HG03521 (cell line): Measurements from ENCODE around the gene POLR2L.

Experiments
- ATAC-seq: cut with Tn5 transposase; IDR thresholded peaks from one replicate; pipeline ENCODE4 v1.9.1; 2021; ENCODE audit warnings: mild to moderate bottlenecking, moderate library complexity; ENCODE audit not compliant: unreplicated experiment

Gene POLR2L

GRCh38 chr11:813456-814096, 28.8 kb downstream of the POLR2L start:
- no peak for ATAC-seq

DNA sequence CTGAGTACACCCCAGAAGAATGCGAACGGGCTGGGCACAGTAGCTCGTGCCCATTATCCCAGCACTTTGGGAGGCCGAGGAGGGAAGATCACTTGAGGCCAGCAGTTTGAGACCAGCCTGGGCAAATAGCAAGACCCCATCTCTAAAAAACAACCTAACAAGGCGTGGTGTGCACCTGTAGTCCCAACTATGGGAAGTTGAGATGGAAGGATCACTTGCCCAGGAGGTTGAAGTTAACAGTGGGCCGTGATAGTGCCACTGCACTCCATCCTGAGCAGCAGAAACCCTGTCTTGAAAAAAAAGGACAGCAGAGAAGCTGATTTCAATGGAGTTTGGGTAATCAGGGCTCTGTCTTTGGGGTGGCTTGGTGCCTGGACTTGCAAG, 29.3 kb downstream of the POLR2L start:
- no peak for ATAC-seq

DNA sequence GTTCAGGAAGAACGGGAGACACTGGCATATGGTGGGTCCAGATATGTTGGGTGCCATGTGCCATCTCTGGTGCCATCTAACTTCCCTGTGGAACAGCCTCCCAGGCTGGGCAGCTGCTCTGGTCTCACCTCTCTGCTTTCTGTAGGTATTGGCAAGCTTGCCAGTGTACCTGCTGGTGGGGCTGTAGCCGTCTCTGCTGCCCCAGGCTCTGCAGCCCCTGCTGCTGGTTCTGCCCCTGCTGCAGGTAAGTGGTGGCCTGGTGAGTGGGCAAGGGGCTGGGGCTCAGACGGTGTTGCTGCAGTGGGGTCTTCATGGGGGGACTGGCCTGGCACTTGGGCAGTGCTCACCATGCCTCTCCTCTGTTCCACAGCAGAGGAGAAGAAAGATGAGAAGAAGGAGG, 29.9 kb downstream of the POLR2L start:
- ATAC-seq = no peak

DNA sequence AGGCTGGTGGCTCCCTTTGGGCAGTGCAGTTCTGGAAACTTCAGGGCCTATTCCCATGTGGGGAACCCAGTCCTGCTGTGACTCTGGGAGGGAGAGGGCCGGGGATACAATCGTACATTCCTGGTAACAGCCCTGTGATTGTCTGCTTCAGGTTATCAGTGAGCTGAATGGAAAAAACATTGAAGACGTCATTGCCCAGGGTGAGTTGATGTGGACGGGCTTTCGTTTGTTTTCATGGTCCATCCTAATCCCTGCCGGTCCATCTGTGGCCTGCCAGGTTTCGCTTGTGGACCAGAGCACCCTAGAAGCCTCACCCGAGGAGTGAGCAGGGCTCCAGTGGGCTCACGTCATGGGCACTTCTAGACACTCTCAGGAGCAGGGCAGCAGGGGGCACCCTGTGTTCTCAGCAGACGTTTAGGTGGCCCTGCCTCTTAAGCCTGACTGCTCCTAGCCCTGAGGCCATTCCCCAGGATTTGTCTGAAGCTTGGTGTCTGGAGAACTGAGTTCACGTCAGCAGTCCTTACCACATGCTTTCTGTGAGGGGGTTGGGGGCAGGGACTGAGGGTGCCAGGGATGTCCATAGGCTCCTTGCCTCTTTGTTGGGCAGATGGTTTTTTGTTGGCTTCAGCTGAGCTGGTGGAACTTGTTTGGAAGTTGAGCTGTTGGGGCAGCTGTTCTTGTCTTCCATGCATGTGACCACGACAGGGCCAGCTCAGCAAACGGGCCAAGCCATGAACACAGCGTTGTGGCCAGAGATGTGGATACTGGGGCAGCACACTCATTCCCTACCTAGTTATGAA, 30.7 kb downstream of the POLR2L start:
- no peak for ATAC-seq

GRCh38 chr11:810040-810567, 32.2 kb downstream of the POLR2L start:
- ATAC-seq = no peak

DNA sequence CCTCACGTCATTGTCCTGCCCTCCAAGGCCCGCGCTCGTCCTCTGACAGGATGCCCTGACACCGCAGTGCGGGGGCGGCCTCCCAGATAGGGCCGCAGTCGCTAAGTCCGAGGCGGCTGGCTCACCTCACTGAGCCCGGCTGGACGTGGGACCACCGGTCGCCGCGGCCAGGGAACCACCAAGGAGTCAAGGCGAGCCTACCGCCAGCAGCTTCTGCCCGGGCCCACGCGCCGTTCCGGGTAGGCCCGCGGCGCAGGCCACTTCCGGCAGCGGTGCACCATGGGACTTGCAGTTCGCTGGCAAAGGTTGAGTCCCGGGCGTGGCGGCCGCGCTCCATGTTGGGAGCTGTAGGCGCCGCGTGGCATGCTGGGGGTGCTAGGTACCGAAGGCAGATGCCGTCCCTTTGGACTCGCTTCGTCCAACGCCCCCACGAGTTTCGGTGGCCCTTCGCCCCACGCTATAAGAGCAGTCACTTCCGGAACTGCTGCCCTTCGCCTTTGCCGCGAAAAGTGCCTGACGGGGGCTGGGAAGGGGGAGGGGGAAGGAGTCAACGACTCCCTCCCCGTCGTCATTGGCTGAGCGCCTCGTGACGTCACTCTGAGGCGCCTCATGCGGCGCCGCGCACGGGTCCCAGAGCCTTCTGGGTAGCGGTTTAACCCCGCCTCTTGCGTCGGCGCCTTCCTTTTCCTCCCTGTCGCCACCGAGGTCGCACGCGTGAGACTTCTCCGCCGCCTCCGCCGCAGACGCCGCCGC, 32.9 kb downstream of the POLR2L start, which contains the start of gene RPLP2:
Gene RPLP2, plus strand, starts transcription at position 681 of the 753 bp plus-strand sequence. CDS start 268 bp downstream, outside the sequence.
- peak; percentile 66 for ATAC-seq

DNA sequence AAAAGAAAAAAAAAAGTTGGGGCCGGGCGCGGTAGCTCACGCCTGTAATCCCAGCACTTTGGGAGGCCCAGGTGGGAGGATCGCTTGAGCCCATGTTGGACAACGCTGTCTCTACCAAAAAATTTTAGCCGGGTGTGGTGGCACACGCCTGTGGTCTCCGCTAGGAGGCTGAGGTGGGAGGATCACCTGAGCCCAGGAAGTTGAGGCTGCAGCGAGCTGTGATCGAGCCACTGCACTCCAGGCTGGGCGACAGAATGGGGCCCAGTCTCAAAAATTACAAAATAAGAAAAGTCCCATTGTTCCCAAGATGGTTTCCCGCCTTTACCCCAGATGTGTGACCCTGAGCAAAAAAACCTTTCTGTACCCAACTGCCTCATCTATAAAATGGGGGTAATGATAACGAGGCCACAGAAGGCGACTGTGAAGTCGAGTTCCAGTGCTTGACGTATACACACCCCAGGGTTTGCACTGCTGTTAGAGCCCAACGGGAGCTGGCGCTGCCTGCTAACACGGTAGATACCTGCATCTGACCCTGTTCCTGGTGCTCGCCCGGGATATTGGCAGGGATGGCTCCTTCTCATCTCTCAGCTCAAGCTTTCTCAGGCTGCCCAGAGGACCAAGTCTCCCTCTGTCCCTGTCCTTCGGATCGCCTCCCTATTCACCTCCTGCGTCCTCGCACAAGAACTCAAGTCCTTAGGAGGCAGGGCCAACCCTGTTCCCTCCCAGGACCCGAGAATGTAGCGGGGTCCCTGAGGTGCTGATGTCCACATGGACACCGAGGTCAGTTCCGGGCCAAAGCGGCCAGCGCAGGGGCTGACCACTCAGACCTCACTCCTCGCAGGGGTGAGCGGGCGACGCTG, 33.7 kb downstream of the POLR2L start:
- no peak for ATAC-seq

DNA sequence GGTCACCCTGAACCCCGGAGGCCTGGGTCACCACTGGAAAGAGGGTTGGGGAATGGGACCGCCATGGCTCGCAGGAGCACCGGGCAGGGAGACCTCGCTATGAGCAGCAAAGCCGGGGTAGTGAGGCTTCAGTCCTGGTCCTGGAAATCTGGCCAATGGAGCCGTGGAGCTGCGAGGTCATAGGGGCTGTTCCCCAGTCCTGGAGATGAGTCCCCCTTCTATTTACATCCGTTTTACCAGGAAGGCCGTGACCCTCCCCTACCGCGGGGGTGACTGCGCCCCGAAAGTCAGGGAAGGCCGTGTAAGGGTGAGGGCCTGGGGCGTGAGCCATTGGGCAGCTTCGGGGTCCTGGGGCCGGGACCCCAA, 37.7 kb downstream of the POLR2L start:
- no peak for ATAC-seq

- no peak for ATAC-seq
Measured at GRCh38 chr11:803770-804598, 38.3 kb downstream of the POLR2L start.

- ATAC-seq = no peak
Measured at GRCh38 chr11:803467-803742, 38.9 kb downstream of the POLR2L start.

GRCh38 chr11:802693-803466, 39.4 kb downstream of the POLR2L start:
- no peak for ATAC-seq

DNA sequence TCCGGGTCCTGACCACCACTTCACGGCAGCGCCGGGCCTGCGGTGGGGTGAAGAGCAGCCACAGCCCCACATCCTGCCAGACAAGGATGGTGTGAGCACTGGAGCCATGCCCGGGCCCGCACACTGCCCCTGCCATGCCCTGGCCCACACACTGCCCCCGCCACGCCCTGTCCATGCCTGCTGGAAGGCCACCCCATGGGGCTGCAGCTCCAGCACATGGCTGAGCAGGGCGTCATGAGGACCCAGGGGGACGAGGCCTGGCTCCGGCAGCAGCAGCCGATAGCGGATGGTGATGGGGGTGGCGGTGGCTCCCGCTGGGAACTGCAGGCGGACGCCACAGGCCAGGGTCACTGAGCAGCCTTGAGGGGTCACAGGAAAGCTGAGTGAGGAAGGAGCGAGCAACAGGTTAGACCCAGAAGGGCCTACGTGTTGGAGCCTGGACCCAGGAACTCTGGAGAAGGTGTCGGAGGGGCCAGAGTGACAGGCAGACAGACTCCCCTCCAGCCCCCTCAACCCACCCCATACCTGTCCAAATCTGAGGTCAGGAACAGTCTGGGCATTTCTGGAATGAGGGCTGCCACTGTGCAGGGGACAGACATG, 40.2 kb downstream of the POLR2L start:
- ATAC-seq = no peak

DNA sequence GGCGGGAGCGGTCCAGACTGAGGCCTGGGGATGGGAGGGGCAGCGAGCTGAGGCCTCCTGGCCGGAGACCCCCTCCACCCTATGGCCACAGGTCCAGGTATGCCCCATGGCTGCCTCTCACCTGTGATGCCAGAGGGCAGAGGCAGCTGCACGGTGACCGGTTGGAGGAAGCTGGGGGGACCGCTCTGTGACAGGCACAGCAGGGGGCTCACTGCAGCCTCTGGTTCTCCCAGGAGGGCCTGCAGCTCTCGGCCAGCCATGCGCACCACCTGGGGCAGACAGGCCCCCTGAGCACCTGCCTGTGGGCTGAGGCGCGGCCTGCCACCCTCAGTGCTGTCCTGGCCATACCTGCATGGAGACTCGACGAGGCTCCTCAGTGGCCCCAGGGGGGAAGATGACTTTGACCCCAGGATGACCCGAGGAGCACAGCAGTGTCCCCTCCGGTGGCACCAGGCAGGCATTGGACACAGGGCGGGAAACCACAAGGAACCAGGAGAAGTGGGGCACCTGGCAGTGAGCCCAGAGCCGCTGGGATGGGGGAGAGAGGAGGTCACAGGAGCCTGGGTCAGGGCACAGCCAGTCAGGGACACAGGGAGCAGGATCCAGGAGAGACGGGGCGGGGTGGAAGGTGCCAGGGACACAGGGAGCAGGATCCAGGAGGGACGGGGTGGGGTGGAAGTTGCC, 41.1 kb downstream of the POLR2L start:
- no peak for ATAC-seq

DNA sequence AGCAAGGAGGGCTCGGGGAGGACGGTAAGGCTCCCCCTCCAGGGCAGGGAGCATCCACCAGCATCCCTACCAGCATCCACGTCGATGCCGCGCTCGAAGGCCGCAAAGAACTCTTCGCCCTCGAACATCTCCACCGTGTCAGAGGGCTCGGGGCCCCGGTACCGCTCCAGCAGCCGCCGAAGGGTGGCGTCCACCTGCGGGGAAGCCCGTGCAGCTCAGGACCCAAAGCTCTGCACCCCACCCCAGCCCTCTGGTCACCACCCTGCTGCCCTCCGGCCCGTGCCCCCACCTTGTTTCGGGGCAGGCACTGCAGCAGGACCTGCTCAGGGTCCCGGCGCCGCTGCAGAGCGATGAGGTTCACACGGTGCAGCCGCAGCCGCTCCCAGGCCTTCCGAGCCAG, 41.9 kb downstream of the POLR2L start:
- ATAC-seq = no peak

DNA sequence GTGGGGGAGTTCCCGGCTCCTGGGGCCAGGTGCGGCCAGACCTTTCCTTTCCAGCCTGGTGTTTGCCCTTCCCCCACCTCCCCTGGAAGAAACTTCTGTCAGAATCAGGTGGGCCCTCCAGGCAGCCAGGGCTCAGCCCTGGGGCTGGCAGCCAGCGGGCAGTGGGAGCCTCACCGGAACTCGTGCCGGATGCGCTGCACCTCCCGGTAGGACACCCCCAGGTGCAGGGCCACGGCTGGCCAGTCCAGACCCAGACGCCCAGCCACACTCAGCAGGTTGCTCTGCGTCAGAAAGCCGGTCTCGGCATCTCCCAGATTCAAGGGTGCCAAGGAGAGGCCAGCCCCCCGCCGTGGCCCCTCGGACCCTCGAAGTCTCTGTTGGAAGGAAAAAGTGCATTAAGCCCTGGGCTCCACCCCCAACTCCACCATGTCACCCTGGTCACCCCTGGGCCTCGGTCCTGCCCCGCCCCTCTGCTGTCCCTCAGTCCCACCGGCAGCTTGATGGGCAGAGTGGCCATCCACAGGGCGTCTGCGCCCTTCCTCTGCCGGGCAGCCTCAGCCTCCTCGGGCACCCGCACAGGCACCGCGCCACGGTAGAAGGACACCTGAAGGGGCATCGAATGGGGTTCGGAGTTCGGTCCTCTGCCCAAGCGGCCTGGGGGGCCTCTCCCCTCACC, 42.5 kb downstream of the POLR2L start:
- no peak for ATAC-seq

- peak; percentile 61 for ATAC-seq
Measured at GRCh38 chr11:798093-798713, 44.1 kb downstream of the POLR2L start, which contains the start of gene SLC25A22. TSS of gene SLC25A22 (minus strand) at chr11:798281. CDS start at chr11:795006, 3,275 bp downstream.
